H1 (cell line): ENCODE measurements around the gene METAP1D. TPM values are rescaled to one million over a fixed set of nuclear protein-coding genes. Genes with fewer than 3 reads are reported as not detected.

Experiments
- ASH2L ChIP-seq: fragments of 200-600, 300-600 bp; sonication (generic); IDR thresholded peaks from one replicate; pipeline ENCODE4 v1.7.1; 2017; ENCODE audit warnings: low read length
- CBX5 ChIP-seq: fragments of 300-800, 300-1000 bp; sonication (generic); IDR thresholded peaks from 2 replicates; pipeline ENCODE4 v1.7.1; 2016; ENCODE audit warnings: antibody characterized with exemption, low read length, low read depth
- CBX8 ChIP-seq: fragments of 300-800, 300-1000 bp; sonication (generic); IDR thresholded peaks from 2 replicates; pipeline ENCODE4 v1.7.1; 2016; ENCODE audit warnings: low read depth, low read length, borderline replicate concordance
- CEBPB ChIP-seq: IDR thresholded peaks from 2 replicates; pipeline ENCODE4 v1.6.1; 2012; ENCODE audit warnings: low read depth, low read length
- CHD1 ChIP-seq: IDR thresholded peaks from 2 replicates; pipeline ENCODE4 v1.6.1; 2012; ENCODE audit warnings: low read depth, low read length, improper control_type of control experiment
- CREB1 ChIP-seq: IDR thresholded peaks from 2 replicates; pipeline ENCODE4 v1.6.1; 2012; ENCODE audit warnings: inconsistent platforms
- EZH2 ChIP-seq: fragments of 200-600 bp; sonication (generic); IDR thresholded peaks from 2 replicates; pipeline ENCODE4 v1.7.1; 2012; ENCODE audit warnings: low read depth, mild to moderate bottlenecking, moderate library complexity, low read length, inconsistent platforms; ENCODE audit not compliant: severe bottlenecking
- KDM4A ChIP-seq: IDR thresholded peaks from one replicate; pipeline ENCODE4 v1.7.1; 2012; ENCODE audit warnings: low read depth, mild to moderate bottlenecking, moderate library complexity, low read length, inconsistent platforms; ENCODE audit not compliant: severe bottlenecking
- NANOG ChIP-seq: IDR thresholded peaks from 2 replicates; pipeline ENCODE4 v1.6.1; 2011; ENCODE audit warnings: low read length, low read depth, mild to moderate bottlenecking, inconsistent platforms; ENCODE audit not compliant: insufficient read depth, poor library complexity, severe bottlenecking
- NRF1 ChIP-seq: IDR thresholded peaks from 2 replicates; pipeline ENCODE4 v1.6.1; 2011; ENCODE audit warnings: mild to moderate bottlenecking, low read depth, low read length, improper control_type of control experiment
- RAD21 ChIP-seq, 2 experiments: IDR thresholded peaks in 1 of 2; conservative IDR thresholded peaks in 1 of 2; 2 replicates each; pipeline ENCODE4 v1.6.1; 2011; ENCODE audit warnings: low read depth in 2 of 2, low read length in 2 of 2, improper control_type of control experiment in 1 of 2, inconsistent platforms in 1 of 2, mild to moderate bottlenecking in 1 of 2, moderate library complexity in 1 of 2
- SIN3A ChIP-seq, 2 experiments: IDR thresholded peaks in 1 of 2; conservative IDR thresholded peaks in 1 of 2; 2 replicates each; pipeline ENCODE4 v1.6.1; 2011 to 2012; ENCODE audit warnings: low read length in 2 of 2, improper control_type of control experiment in 1 of 2, low read depth in 1 of 2, mild to moderate bottlenecking in 1 of 2
- SP2 ChIP-seq: IDR thresholded peaks from 2 replicates; pipeline ENCODE4 v1.6.1; 2012; ENCODE audit warnings: mild to moderate bottlenecking, low read length, inconsistent platforms
- SP4 ChIP-seq: IDR thresholded peaks from 2 replicates; pipeline ENCODE4 v1.6.1; 2012; ENCODE audit warnings: low read length, inconsistent platforms
- SRF ChIP-seq: IDR thresholded peaks from 2 replicates; pipeline ENCODE4 v1.6.1; 2011; ENCODE audit warnings: mild to moderate bottlenecking, low read depth, low read length, moderate library complexity
- TBP ChIP-seq: IDR thresholded peaks from 2 replicates; pipeline ENCODE4 v1.6.1; 2011; ENCODE audit warnings: low read depth, low read length, improper control_type of control experiment
- TCF12 ChIP-seq: IDR thresholded peaks from 2 replicates; pipeline ENCODE4 v1.6.1; 2011; ENCODE audit warnings: low read depth, mild to moderate bottlenecking, low read length
- polyA plus RNA-seq, 7 experiments: library from polyadenylated mRNA; depleted of rRNA in 3 of 7; stranded (reverse) in 5 of 7; unstranded in 2 of 7; fragments of >200 nt in 5 of 7; fragments of 200-250 nt in 2 of 7; gene quantifications; 1 replicate in 5 of 7; 2 replicates in 1 of 7; 4 replicates in 1 of 7; pipeline versions ENCODE4 v1.2.1 to v1.2.3, GENCODE V29; 2011 to 2013; ENCODE audit warnings: missing spikeins in 2 of 7, mixed read lengths in 2 of 7
- total RNA-seq: library from RNA; stranded (reverse); fragmentation: NEBNext Ultra II Directional; extraction: Animal tissue kit (Norgen Biotek cat#: 25700); gene quantifications from 2 replicates; pipeline ENCODE4 v1.2.1, GENCODE V29; 2021
- TF ChIP-seq, protein P1 (sequence below), 3 experiments: IDR thresholded peaks; 1 replicate in 2 of 3; 2 replicates in 1 of 3; pipeline versions ENCODE4 v1.5.1 to v1.6.1; 2011; ENCODE audit warnings: low read length in 3 of 3, mild to moderate bottlenecking in 3 of 3, inconsistent platforms in 2 of 3, low read depth in 1 of 3, moderate library complexity in 1 of 3; ENCODE audit not compliant: insufficient read depth in 1 of 3; ENCODE audit errors: control extremely low read depth in 1 of 3
- TF ChIP-seq, protein P2 (sequence below): IDR thresholded peaks from 2 replicates; pipeline ENCODE4 v1.6.1; 2012; ENCODE audit warnings: inconsistent platforms
- TF ChIP-seq, protein P3 (sequence below): IDR thresholded peaks from 2 replicates; pipeline ENCODE4 v1.6.1; 2012; ENCODE audit warnings: inconsistent platforms

Gene METAP1D
- total and polyA plus RNA-seq, 2 of the 8 experiments (the other 6 are each of a cell fraction or from before 2014, with no cell fraction given): 3.9 to 6.2 TPM

DNA sequence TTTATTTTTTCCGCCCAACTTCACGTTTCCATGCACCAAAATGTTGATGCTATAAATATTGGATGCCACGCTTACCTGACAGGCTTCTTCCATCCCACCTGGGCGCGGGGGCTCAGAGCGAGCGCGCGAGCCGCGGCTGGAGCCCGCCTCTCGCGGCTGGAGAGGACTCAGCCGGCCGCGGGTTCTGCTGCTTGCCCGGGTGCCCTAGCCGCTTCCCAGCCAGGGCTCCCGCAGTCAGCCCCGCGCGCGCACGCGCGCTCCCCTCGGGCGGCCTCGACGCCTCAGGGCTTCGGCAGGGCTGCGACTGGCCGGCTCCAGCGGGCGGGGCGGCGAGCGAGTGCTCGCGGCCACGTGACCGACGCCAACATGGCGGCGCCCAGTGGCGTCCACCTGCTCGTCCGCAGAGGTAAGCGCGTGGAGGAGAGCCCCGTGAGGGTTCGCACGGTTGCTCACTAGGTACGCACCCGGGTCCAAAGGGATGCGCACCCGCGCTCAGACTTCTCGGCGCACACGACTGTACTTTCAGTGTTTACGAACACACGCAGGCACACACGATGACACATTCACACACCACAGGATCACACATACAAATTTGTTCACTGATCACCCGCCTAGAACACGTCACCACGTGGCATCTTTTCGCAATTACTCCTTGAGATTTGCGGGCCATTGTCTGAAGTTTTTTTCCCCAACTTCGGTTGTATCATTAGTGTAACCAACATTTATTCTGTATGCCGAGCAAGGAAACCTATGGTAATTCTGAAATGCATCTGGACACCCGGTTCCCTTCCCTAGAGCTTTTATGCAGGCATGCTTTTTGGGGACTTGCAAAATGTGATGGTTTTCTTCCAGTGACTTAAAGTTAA, at the start of gene METAP1D (continued):
- TF ChIP-seq KDM4A: peak; percentile 66
- TF ChIP-seq NRF1: peak; percentile 62
- TF ChIP-seq SRF: 0 out of 2 replicates have a peak, but pooled peaks have one; percentile 32
- peak in 1 of 2 experiments; percentile 39; a peak in 2 of 4 replicates for TF ChIP-seq RAD21 (IDR thresholded peaks at IDR 0.05 in 1 of 2, conservative IDR thresholded peaks at IDR 0.05 in 1 of 2; ENCODE audit: low read depth in 2 of 2, low read length in 2 of 2)
- TF ChIP-seq, protein P1, sequence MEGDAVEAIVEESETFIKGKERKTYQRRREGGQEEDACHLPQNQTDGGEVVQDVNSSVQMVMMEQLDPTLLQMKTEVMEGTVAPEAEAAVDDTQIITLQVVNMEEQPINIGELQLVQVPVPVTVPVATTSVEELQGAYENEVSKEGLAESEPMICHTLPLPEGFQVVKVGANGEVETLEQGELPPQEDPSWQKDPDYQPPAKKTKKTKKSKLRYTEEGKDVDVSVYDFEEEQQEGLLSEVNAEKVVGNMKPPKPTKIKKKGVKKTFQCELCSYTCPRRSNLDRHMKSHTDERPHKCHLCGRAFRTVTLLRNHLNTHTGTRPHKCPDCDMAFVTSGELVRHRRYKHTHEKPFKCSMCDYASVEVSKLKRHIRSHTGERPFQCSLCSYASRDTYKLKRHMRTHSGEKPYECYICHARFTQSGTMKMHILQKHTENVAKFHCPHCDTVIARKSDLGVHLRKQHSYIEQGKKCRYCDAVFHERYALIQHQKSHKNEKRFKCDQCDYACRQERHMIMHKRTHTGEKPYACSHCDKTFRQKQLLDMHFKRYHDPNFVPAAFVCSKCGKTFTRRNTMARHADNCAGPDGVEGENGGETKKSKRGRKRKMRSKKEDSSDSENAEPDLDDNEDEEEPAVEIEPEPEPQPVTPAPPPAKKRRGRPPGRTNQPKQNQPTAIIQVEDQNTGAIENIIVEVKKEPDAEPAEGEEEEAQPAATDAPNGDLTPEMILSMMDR (IDR thresholded peaks at IDR 0.05; ENCODE audit: control extremely low read depth in 1 of 3, insufficient read depth in 1 of 3, low read depth in 1 of 3, low read length in 3 of 3): peak in 1 of 3 experiments; percentile 15; a peak in 1 of 4 replicates
- no peak for TF ChIP-seq CBX5
- TF ChIP-seq TBP: peak; percentile 89
- TF ChIP-seq CHD1: no peak
- 0 out of 2 replicates have a peak, but pooled peaks have one; percentile 6 for TF ChIP-seq TCF12
- TF ChIP-seq, protein P2, sequence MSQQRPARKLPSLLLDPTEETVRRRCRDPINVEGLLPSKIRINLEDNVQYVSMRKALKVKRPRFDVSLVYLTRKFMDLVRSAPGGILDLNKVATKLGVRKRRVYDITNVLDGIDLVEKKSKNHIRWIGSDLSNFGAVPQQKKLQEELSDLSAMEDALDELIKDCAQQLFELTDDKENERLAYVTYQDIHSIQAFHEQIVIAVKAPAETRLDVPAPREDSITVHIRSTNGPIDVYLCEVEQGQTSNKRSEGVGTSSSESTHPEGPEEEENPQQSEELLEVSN: peak; percentile 84
- TF ChIP-seq NANOG: no peak
- TF ChIP-seq SP4: peak; percentile 83; the same call in 1 of the 2 replicates
- TF ChIP-seq, protein P3, sequence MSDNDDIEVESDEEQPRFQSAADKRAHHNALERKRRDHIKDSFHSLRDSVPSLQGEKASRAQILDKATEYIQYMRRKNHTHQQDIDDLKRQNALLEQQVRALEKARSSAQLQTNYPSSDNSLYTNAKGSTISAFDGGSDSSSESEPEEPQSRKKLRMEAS: peak; percentile 99
- peak; percentile 71 to 96; a peak in 3 of 4 replicates for TF ChIP-seq SIN3A (conservative IDR thresholded peaks at IDR 0.05 in 1 of 2, IDR thresholded peaks at IDR 0.05 in 1 of 2; ENCODE audit: low read depth in 1 of 2, low read length in 2 of 2)
- TF ChIP-seq ASH2L: peak; percentile 95
- no peak for TF ChIP-seq CREB1
- no peak for TF ChIP-seq EZH2
- TF ChIP-seq CEBPB: no peak
- no peak for TF ChIP-seq SP2
- no peak for TF ChIP-seq CBX8
